Breast epithelium (tissue), 4 donors: ENCODE data around the gene CUL2. TPM values are rescaled to one million over a fixed set of nuclear protein-coding genes. Genes with fewer than 3 reads are reported as not detected.
"Not testable (repeated sequence)": the region's sequence is repeated elsewhere in the genome, so short reads cannot be mapped to it uniquely, and the experiment has no call there.

Experiments
- DNase-seq, 2 donors: peaks; one replicate each; pipeline ENCODE4 v3.0.0-alpha.2; 2019; ENCODE audit warnings: low spot score in 2 of 2
- H3K27ac ChIP-seq, 2 donors: fragments of 200-600 bp; sonication (generic) in 1 of 2; one replicate each; pipeline ENCODE4 v1.5.1; 2016 to 2019; ENCODE audit warnings: mild to moderate bottlenecking in 1 of 2
- H3K27me3 ChIP-seq, 2 donors: fragments of 200-600 bp; sonication (generic) in 1 of 2; one replicate each; pipeline versions ENCODE4 v1.5.1 to v1.6.0; 2017 to 2019; ENCODE audit warnings: control low read depth in 1 of 2, mild to moderate bottlenecking in 1 of 2
- H3K36me3 ChIP-seq: fragments of 200-600 bp; one replicate; pipeline ENCODE4 v1.5.1; 2019
- H3K4me1 ChIP-seq, 2 donors: fragments of 200-600 bp; sonication (generic); one replicate each; pipeline ENCODE4 v1.5.1; 2016 to 2019; ENCODE audit warnings: control low read depth in 1 of 2
- H3K4me3 ChIP-seq, 3 donors: fragments of 200-600 bp; sonication (generic); 1 replicate in 2 of 3; 2 replicates in 1 of 3; pipeline ENCODE4 v1.5.1; 2016 to 2019; ENCODE audit warnings: mild to moderate bottlenecking in 3 of 3, moderate library complexity in 2 of 3
- H3K9me3 ChIP-seq, 2 donors: fragments of 200-600 bp; sonication (generic) in 1 of 2; one replicate each; pipeline ENCODE4 v1.5.1; 2016 to 2019; ENCODE audit warnings: control low read depth in 1 of 2
- POLR2A ChIP-seq: fragments of 450-650 bp; IDR thresholded peaks from one replicate; pipeline ENCODE4 v1.6.1; 2016; ENCODE audit warnings: antibody characterized with exemption, mild to moderate bottlenecking, moderate library complexity
- POLR2AphosphoS5 ChIP-seq, 3 donors: sonication (generic); formaldehyde crosslinking; IDR thresholded peaks; one replicate each; pipeline ENCODE4 v1.6.1; 2017; ENCODE audit warnings: antibody characterized with exemption in 3 of 3
- intact Hi-C: fragments of 100-400 bp; cut with DNase I; formaldehyde crosslinking; loops from one replicate; pipeline ENCODE4 v1.15.1; 2023; ENCODE audit warnings: low total_unique reads
- total RNA-seq, 3 donors: library from RNA; depleted of rRNA; stranded (reverse); fragments of >200 nt; gene quantifications; one replicate each; pipeline ENCODE4 v1.1.0, GENCODE V29; 2016
- TF ChIP-seq, protein P1 (sequence below), 3 donors: fragments of 450-650 bp; IDR thresholded peaks; one replicate each; pipeline ENCODE4 v1.5.1; 2016 to 2017; ENCODE audit warnings: antibody characterized with exemption in 3 of 3, mild to moderate bottlenecking in 3 of 3, moderate library complexity in 3 of 3

The CUL2 gene
- total RNA-seq, 3 donors from 2014 or later, result 18.9 to 22.7 (median 20.3) TPM

DNA sequence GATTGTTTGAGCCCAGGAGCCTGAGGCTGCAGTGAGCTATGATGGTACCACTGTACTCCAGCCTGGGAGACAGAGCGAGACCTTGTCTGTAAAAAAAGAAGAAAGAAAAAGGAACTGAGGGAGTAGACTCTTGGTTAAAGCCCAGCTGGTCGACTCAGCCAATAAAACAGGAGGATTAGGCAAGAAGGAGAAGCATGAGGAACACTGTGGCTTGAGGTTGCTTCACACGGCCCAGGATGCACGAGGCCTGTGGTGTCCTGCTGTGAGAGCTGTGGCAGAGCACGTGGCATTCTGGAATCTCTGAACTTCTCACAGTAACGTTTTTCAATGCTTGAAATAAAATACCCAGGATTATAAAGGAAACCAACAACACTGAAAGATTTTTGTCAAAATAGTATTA, 93.3 kb downstream of the CUL2 start:
- Histone ChIP-seq H3K36me3 (no peaks in the 10 kb centered on the region), H3K9me3 (no peaks in the 10 kb centered on the region), H3K4me1 (no peaks in the 10 kb centered on the region), H3K4me3 (no peak overlapping the region), H3K27ac (no peak overlapping the region), H3K27me3 (no peaks in the 10 kb centered on the region)
- no peak for DNase-seq
- TF ChIP-seq POLR2AphosphoS5 (IDR thresholded peaks at IDR 0.05) (no peak), POLR2A (no peak)
- TF ChIP-seq, protein P1, sequence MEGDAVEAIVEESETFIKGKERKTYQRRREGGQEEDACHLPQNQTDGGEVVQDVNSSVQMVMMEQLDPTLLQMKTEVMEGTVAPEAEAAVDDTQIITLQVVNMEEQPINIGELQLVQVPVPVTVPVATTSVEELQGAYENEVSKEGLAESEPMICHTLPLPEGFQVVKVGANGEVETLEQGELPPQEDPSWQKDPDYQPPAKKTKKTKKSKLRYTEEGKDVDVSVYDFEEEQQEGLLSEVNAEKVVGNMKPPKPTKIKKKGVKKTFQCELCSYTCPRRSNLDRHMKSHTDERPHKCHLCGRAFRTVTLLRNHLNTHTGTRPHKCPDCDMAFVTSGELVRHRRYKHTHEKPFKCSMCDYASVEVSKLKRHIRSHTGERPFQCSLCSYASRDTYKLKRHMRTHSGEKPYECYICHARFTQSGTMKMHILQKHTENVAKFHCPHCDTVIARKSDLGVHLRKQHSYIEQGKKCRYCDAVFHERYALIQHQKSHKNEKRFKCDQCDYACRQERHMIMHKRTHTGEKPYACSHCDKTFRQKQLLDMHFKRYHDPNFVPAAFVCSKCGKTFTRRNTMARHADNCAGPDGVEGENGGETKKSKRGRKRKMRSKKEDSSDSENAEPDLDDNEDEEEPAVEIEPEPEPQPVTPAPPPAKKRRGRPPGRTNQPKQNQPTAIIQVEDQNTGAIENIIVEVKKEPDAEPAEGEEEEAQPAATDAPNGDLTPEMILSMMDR (IDR thresholded peaks at IDR 0.05), result no peak
- intact Hi-C loops, result no loop called here

DNA sequence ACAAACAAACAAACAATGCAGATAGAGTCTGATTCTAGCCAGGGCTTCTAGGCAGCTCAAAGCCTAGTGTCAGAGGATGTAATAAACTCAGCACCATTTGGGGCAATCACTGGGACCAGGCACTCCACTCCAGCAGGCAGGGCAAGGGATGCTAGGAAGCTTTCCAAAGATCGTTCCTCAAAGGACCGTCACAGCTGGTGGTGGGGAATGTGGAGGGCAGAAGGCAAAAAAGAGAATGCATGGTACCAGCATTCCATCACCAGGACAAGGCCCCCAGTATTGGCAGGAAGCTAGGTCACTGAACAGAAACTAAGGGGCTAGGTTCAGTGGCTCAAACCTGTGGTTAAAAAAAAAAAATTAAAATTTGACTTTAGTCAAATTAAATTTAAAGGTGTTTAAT, 94.2 kb downstream of the CUL2 start:
- Histone ChIP-seq H3K36me3 (no peaks in the 10 kb centered on the region), H3K4me3 (no peak overlapping the region), H3K27me3 (no peaks in the 10 kb centered on the region), H3K4me1 (no peaks in the 10 kb centered on the region), H3K9me3 (no peaks in the 10 kb centered on the region), H3K27ac (no peak overlapping the region)
- TF ChIP-seq POLR2A (no peak), POLR2AphosphoS5 (IDR thresholded peaks at IDR 0.05) (no peak)
- TF ChIP-seq, protein P1 (IDR thresholded peaks at IDR 0.05), result no peak
- DNase-seq, result no peak
- intact Hi-C loops, result no loop called here

GRCh38 chr10:34994565-34995142, 95.5 kb downstream of the CUL2 start:
- DNase-seq, result peak; percentile 59
- Histone ChIP-seq H3K4me3 (no peak overlapping the region), H3K27ac (no peak overlapping the region), H3K4me1 (no peaks in the 10 kb centered on the region), H3K36me3 (no peaks in the 10 kb centered on the region), H3K27me3 (no peaks in the 10 kb centered on the region), H3K9me3 (no peaks in the 10 kb centered on the region)
- TF ChIP-seq POLR2A, result no peak
- TF ChIP-seq, protein P1 (IDR thresholded peaks at IDR 0.05), result peak in 2 of 3 donors; percentile 62 to 73
- intact Hi-C loops, result no loop called here

- H3K36me3 ChIP-seq, result no peaks in the 10 kb centered on the region
- no peak overlapping the region for H3K4me3 ChIP-seq
- DNase-seq, result no peak
- TF ChIP-seq POLR2AphosphoS5 (IDR thresholded peaks at IDR 0.05), result no peak
- no peak for TF ChIP-seq POLR2A
- TF ChIP-seq, protein P1 (IDR thresholded peaks at IDR 0.05), result no peak
- H3K27me3 ChIP-seq, result no peaks in the 10 kb centered on the region
- intact Hi-C loops, result no loop called here
- no peak overlapping the region for H3K27ac ChIP-seq
- H3K9me3 ChIP-seq, result no peaks in the 10 kb centered on the region
- H3K4me1 ChIP-seq, result no peaks in the 10 kb centered on the region
These were observed 96.4 kb downstream of the CUL2 start for GRCh38 chr10:34993782-34994181.

GRCh38 chr10:34991117-34991516, 99.0 kb downstream of the CUL2 start:
- intact Hi-C loops, H3K27me3 ChIP-seq, H3K9me3 ChIP-seq, DNase-seq, H3K4me3 ChIP-seq, H3K36me3 ChIP-seq, H3K4me1 ChIP-seq, H3K27ac ChIP-seq: not testable (repeated sequence)
